GM19372 (cell line): ENCODE data around the gene RBM19.
"Not testable (repeated sequence)": the region's sequence is repeated elsewhere in the genome, so short reads cannot be mapped to it uniquely, and the experiment has no call there.

ENCODE experiments used
- ATAC-seq: cut with Tn5 transposase; IDR thresholded peaks from one replicate; pipeline ENCODE4 v1.9.1; 2021; ENCODE audit warnings: mild to moderate bottlenecking, low read depth, moderate library complexity; ENCODE audit not compliant: unreplicated experiment

RBM19 gene

DNA sequence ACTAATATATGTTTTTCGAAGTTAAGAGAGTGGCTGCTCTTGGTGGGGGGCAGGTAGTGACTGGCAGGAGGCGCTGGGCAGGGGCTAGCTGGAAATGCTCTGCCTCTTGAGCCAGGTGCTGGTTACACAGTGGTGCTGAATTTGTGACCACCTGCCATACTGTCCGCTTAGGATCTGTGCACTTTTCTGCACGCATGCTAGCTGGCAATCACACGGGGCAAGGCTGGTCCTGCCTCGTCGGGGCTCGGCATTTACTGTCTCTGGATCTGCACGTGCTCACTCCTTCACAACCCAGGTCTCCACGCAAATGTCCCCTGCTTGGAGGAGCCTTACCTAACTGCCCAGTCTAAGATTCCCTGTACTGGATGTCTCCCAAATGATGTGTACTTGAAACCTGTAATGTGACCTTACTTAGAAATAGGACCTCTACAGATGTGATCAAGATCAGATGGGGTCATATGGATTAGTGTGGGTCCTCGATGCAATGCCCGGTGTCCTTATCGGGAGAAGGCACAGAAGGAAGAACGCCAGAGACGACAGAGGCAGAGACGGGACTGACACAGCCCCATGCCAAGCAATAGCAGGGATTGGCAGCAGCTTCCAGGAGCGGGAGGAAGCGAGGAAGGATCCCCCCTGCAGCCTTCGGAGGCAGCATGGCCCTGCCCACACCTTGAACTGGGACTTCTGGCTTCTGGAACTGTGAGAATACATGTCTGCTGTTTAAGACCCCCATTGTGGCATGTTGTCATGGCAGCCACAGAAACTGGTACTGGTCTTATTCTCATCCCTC is 59.5 kb downstream of the RBM19 start:
- no peak for ATAC-seq

- no peak for ATAC-seq
These were observed 60.3 kb downstream of the RBM19 start for GRCh38 chr12:113905829-113906228.

GRCh38 chr12:113903381-113903863 is 62.7 kb downstream of the RBM19 start:
- no peak for ATAC-seq

GRCh38 chr12:113901319-113901718 is 64.8 kb downstream of the RBM19 start:
- not testable (repeated sequence) for ATAC-seq

- no peak for ATAC-seq
These were observed 65.4 kb downstream of the RBM19 start for GRCh38 chr12:113900716-113901115.

GRCh38 chr12:113899561-113900471 is 66.3 kb downstream of the RBM19 start:
- ATAC-seq: no peak

DNA sequence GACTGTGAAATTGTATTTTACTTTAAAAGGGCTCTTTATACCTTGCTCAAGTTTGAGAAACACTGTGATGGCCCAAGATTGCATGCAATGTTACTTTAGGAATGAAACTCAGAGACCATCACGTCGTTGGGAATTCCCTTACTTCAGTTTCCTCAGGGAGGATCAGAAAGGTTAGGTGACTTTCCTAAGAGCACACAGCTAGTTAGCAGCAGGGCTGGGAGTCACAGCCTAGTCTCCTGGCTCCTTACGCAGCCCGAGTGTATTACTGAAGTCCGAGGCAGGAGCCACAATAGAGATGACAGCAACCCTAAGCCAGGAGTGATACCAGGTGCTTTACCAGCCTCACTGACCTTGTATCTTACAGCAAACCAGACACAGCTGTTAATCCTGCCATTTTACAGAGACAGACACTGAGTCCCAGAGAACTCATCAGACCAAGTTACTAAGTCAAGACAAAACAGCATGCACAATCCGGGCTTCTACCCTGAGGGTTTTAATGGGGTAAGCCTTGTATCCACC is 67.0 kb downstream of the RBM19 start:
- ATAC-seq: no peak

DNA sequence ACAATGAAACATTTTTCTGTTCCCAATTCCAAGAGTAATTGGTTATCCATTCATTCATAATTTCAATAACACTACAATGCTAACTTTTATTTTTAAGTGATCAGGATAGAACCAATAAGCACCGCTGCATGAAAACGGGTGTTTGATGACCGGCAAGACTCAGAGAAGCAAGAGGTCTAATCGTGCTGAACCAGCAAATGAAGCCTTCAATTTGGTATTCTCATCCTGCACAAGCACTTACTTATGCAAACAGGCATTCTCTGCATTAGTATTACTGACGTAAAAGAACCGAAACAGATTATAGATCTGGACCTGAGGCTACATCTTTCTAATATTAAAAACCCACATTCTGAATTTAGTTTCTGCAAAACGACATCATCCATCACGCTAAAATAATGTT is 67.7 kb downstream of the RBM19 start:
- ATAC-seq: no peak

DNA sequence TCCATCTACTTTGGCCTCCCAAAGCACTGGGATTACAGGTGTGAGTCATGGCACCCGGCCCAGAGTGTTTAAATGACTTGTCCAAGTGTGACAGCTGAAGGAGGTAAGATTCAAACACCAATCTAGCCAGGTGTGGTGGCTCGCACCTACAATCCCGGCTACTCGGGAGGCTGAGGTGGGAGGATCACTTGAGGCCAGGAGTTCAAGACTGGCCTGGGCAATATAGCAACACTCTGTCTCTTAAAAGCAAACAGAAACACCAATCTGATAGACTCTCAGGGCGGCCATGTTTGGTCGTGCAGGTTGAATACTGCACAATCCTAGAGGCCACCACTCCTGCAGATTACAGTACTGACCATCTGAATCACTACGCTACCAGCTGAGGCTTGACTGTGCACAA is 68.7 kb downstream of the RBM19 start:
- no peak for ATAC-seq

DNA sequence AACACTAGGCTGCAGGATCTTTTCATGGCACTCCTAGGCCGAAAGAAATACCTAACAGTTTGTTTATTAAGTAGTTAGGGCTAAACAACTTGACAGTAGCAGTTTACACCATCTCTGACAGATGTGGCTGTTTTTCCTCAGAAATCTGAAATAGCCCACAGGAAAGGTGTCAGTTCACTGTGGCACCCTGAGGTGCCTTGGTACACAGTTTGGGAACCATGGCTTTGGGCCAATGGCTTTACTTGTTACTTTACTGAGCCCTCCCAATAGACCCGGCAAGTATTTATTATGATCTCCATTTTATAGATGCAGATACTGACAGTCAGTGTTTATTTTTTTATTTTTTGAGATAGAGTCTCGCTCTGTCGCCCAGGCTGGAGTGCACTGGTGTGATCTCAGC is 69.3 kb downstream of the RBM19 start:
- no peak for ATAC-seq

DNA sequence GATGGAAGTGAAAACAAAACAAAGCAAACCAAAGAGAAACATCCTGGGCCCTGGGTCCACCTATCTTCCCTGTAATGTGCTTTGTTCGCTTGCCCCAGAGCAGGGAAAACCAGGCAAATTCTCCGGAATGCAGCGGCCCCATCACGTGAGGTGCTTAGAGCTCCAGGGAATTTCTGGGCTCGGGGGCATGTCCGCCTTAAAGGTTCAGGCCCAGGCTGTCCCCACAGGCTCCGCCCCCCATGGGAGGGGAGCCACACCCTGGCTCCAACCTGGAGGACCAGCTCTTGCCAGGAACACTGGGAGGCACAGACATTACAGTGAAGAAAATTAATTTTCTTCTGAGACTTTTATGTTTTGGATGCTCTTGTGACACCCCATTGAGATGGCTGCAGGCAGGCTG is 69.9 kb downstream of the RBM19 start:
- no peak for ATAC-seq

DNA sequence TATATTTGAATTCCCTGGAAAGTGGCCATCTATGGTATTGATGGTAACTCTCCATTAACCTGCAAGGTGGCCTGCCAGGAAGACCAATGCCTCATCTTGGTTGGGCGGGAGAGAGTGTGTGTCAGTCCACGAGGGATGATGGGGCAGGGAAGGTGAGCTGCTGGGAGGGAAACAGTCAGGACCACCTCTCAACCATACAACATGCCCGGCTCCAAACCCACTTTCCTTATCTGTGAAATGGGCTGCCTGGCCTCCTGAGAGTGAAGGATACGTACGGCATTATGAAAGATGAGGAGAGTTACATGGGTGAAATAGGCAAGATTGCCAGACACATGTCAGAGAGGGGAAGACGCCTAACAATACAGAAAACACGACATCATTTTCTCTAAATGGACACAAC is 70.9 kb downstream of the RBM19 start:
- ATAC-seq: no peak

DNA sequence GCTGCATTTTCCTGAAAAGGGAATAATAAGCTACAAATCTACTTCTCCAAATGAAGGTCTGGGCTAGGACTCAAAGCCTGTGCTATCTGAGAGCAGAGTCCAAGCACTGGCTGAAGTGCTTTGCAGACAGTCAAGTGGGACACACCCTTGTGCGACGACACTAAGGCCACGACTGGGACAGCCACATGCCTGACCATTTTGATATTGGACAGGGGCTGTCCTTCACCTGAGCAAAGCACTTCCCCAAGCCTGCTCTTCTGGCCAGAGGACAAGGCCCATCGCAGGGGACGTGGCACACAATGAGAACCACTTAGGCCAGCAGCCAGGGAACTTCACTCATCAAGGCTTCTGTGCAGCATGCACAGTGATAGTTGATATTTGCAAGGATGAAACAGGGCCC is 71.4 kb downstream of the RBM19 start:
- ATAC-seq: no peak

DNA sequence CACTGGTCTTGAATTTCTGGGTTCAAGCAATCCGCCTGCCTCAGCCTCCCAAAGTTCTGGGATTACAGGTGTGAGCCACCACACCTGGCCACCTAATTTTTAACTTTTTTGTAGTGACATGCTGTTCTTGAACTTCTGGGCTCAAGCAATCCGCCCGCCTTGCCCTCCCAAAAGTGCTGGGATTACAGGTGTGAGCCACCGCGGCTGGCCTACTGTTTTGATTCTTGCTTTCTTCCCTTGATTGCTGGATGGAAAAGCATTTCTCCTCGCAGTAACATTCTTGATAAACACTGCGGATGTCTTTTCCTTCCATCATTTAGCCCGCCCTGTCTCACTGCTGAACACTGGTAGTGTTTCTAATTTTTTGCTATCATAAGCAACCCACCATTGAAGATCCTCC is 72.9 kb downstream of the RBM19 start:
- ATAC-seq: no peak

GRCh38 chr12:113892556-113892955 is 73.6 kb downstream of the RBM19 start:
- ATAC-seq: no peak

DNA sequence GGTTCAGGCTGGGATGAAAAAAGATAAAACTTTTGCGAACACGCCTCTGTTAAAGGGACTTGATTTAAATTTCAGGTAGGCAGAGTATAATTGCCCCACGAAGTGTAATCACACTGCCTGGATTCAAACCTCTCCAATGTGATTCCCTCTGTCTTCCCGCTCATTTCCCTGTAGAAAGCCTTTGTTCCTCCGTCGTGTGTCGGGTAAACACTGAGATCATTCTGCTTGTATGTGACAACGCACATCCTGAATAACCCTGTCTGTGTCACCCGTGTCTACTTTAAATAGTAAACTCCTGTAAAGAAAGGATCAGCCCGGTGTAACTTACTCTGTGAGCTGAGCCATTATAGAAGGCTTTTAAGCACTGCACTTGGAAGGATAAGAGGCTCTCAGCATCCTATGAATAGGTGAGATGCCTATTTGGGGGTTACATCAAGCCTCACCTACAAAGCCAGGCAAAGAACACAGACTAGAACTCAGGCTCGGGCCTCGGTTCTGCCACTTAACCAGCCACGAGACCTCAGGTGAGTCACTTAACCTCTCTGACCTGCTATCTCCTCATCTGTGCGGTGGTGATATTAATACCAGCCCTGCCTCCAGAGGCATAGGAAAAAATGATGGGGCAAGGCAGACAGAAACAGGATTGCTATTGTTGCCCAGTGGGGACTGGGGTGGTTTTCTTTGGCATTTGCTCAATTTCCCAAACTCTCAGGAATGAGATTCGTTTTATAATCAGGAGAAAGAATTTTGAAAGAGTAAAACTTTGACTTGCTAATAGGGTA is 74.2 kb downstream of the RBM19 start:
- no peak for ATAC-seq

DNA sequence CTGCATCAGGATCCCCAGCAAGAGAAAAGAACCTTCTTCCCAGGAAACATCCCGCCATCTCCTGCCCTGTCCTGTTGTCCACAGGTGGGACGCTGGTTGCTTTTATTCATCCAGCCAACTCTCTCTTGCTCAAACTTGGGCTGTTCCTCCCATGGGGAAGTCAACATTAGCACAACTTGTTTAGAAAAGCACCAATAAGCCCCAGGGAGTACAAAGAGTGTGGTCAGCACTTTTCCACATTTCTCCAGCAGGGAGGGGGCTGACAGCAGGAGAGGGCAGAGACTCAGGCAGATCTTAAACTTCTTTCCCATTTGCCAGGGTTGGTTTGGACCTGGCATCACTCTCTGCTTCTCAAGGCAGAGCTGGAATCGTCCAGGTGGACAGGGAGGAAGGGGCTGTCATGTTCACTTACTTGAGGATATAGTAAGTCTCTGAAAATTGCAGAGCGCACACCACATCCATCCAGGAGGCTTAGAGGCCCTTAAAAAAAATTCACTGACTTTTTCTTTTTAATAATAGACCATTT is 74.9 kb downstream of the RBM19 start:
- ATAC-seq: no peak

- ATAC-seq: no peak
These were observed 76.1 kb downstream of the RBM19 start for GRCh38 chr12:113889891-113890581.

DNA sequence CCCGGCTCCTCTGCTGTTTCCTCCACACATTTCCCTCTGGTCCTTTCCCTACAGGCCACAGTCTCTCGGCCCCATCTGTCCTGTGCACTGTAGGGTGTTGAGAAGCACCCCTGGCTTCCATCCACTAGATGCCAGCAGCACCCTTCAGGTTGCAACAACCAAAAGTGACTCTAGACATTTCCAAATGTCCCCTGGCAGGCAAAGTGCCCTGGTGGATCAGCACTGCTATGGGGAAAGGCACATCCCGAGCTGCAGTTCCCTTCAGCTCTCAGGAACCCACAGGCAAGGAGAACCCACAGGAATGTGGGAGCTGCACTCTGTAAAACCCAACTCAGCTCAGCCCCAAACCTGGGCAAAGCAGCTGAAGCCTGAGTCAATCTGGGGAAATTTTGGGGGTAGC is 77.0 kb downstream of the RBM19 start:
- no peak for ATAC-seq

GRCh38 chr12:113888435-113888834 is 77.7 kb downstream of the RBM19 start:
- no peak for ATAC-seq
